SK-N-SH treated with all-trans-retinoic acid at 6 μM for 48 hours (cell line): ENCODE measurements around the gene CCT3.

Experiments
- ATAC-seq: fragments of 200-7000 bp; cut with Tn5 transposase; 3 replicates; pipeline ENCODE4 v1.9.1; 2020; ENCODE audit warnings: mild to moderate bottlenecking, moderate library complexity
- ARNTL ChIP-seq: fragments of 450-650 bp; formaldehyde crosslinking; IDR thresholded peaks from 2 replicates; pipeline ENCODE4 v1.5.0; 2020; ENCODE audit warnings: low read depth, mild to moderate bottlenecking, moderate library complexity, borderline replicate concordance
- GLIS3 ChIP-seq: fragments of 250-450 bp; sonication (Bioruptor Pico); IDR thresholded peaks from 2 replicates; pipeline ENCODE4 v1.5.0; 2020; ENCODE audit warnings: mild to moderate bottlenecking, moderate library complexity
- ISL1 ChIP-seq: fragments of 250-450 bp; sonication (Bioruptor Pico); IDR thresholded peaks from 2 replicates; pipeline ENCODE4 v2.1.2; 2022; ENCODE audit warnings: mild to moderate bottlenecking, moderate library complexity
- OSR1 ChIP-seq: fragments of 250-450 bp; sonication (Bioruptor Pico); IDR thresholded peaks from 2 replicates; pipeline ENCODE4 v1.8.0; 2022; ENCODE audit warnings: moderate library complexity, mild to moderate bottlenecking, inconsistent platforms
- PPARA ChIP-seq: fragments of 250-450 bp; sonication (Bioruptor Pico); IDR thresholded peaks from 2 replicates; pipeline ENCODE4 v1.5.0; 2020; ENCODE audit warnings: mild to moderate bottlenecking, borderline replicate concordance
- RARB ChIP-seq: fragments of 250-450 bp; sonication (Bioruptor Pico); IDR thresholded peaks from 2 replicates; pipeline ENCODE4 v1.8.0; 2021; ENCODE audit warnings: mild to moderate bottlenecking, moderate library complexity
- SNAI2 ChIP-seq: fragments of 250-450 bp; sonication (Bioruptor Pico); IDR thresholded peaks from 2 replicates; pipeline ENCODE4 v1.5.0; 2020; ENCODE audit warnings: mild to moderate bottlenecking, moderate library complexity
- TCF4 ChIP-seq: fragments of 250-450 bp; sonication (Bioruptor Pico); IDR thresholded peaks from 2 replicates; pipeline ENCODE4 v1.8.0; 2021; ENCODE audit warnings: mild to moderate bottlenecking, moderate library complexity, borderline replicate concordance
- TOX ChIP-seq: fragments of 250-450 bp; sonication (Bioruptor Pico); IDR thresholded peaks from 2 replicates; pipeline ENCODE4 v1.8.0; 2021; ENCODE audit warnings: mild to moderate bottlenecking, moderate library complexity, borderline replicate concordance
- ZC3H10 ChIP-seq: fragments of 250-450 bp; sonication (Bioruptor Pico); IDR thresholded peaks from 2 replicates; pipeline ENCODE4 v1.5.1; 2021; ENCODE audit warnings: mild to moderate bottlenecking, moderate library complexity
- ZFP3 ChIP-seq: fragments of 250-450 bp; sonication (Bioruptor Pico); IDR thresholded peaks from 2 replicates; pipeline ENCODE4 v1.5.0; 2020; ENCODE audit warnings: mild to moderate bottlenecking, moderate library complexity
- ZFP30 ChIP-seq: fragments of 450-650 bp; formaldehyde crosslinking; IDR thresholded peaks from 2 replicates; pipeline ENCODE4 v1.5.0; 2022; ENCODE audit warnings: mild to moderate bottlenecking, moderate library complexity
- ZNF565 ChIP-seq: fragments of 450-650 bp; formaldehyde crosslinking; conservative IDR thresholded peaks from 2 replicates; pipeline ENCODE4 v1.5.0; 2020; ENCODE audit warnings: low read depth, mild to moderate bottlenecking, moderate library complexity
- ZNF70 ChIP-seq: fragments of 450-650 bp; formaldehyde crosslinking; IDR thresholded peaks from 2 replicates; pipeline ENCODE4 v1.5.0; 2020; ENCODE audit warnings: mild to moderate bottlenecking, moderate library complexity
- ZNF8 ChIP-seq: fragments of 450-650 bp; formaldehyde crosslinking; IDR thresholded peaks from 2 replicates; pipeline ENCODE4 v1.5.0; 2020; ENCODE audit warnings: mild to moderate bottlenecking, moderate library complexity
- TF ChIP-seq, protein P1 (sequence below): fragments of 250-450 bp; sonication (Bioruptor Pico); IDR thresholded peaks from 2 replicates; pipeline ENCODE4 v1.8.0; 2020; ENCODE audit warnings: mild to moderate bottlenecking, moderate library complexity, borderline replicate concordance
- TF ChIP-seq, protein P2 (sequence below): fragments of 250-450 bp; sonication (Bioruptor Pico); IDR thresholded peaks from 2 replicates; pipeline ENCODE4 v1.5.1; 2020; ENCODE audit warnings: low read depth, mild to moderate bottlenecking, moderate library complexity
- TF ChIP-seq, protein P3 (sequence below): fragments of 250-450 bp; sonication (Bioruptor Pico); IDR thresholded peaks from 2 replicates; pipeline ENCODE4 v1.8.0; 2021; ENCODE audit warnings: low read depth, mild to moderate bottlenecking, moderate library complexity, borderline replicate concordance
- TF ChIP-seq, protein P4 (sequence below): fragments of 250-450 bp; sonication (Bioruptor Pico); IDR thresholded peaks from 2 replicates; pipeline ENCODE4 v1.5.0; 2020; ENCODE audit warnings: mild to moderate bottlenecking, moderate library complexity
- TF ChIP-seq, protein P5 (sequence below): fragments of 250-450 bp; sonication (Bioruptor Pico); IDR thresholded peaks from 2 replicates; pipeline ENCODE4 v1.5.1; 2021; ENCODE audit warnings: mild to moderate bottlenecking, moderate library complexity

Gene CCT3

DNA sequence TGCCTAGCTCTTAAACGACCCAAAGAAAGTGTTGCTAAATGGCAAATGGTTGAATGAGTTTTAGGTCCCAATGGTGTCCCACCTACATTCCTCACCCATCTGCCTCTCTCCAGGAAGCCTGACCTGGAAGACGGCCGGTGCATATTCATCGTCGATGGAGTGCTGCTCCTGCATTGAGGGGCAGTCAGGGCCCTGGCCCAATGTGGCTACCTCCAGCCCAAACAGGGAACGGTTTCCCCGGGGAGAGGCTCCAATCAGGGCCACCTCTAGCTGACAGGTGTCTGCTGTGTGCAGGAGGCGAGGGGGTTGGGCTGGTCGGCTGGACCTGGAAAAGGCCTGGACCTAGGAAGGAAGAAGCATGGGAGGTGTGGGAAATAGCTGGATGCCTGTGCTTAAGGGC, 44.2 kb downstream of the CCT3 start:
- TF ChIP-seq, protein P1, sequence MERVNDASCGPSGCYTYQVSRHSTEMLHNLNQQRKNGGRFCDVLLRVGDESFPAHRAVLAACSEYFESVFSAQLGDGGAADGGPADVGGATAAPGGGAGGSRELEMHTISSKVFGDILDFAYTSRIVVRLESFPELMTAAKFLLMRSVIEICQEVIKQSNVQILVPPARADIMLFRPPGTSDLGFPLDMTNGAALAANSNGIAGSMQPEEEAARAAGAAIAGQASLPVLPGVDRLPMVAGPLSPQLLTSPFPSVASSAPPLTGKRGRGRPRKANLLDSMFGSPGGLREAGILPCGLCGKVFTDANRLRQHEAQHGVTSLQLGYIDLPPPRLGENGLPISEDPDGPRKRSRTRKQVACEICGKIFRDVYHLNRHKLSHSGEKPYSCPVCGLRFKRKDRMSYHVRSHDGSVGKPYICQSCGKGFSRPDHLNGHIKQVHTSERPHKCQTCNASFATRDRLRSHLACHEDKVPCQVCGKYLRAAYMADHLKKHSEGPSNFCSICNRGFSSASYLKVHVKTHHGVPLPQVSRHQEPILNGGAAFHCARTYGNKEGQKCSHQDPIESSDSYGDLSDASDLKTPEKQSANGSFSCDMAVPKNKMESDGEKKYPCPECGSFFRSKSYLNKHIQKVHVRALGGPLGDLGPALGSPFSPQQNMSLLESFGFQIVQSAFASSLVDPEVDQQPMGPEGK (CRISPR knock-in tag): no peak
- TF ChIP-seq, protein P2, sequence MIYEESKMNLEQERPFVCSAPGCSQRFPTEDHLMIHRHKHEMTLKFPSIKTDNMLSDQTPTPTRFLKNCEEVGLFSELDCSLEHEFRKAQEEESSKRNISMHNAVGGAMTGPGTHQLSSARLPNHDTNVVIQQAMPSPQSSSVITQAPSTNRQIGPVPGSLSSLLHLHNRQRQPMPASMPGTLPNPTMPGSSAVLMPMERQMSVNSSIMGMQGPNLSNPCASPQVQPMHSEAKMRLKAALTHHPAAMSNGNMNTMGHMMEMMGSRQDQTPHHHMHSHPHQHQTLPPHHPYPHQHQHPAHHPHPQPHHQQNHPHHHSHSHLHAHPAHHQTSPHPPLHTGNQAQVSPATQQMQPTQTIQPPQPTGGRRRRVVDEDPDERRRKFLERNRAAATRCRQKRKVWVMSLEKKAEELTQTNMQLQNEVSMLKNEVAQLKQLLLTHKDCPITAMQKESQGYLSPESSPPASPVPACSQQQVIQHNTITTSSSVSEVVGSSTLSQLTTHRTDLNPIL (CRISPR knock-in tag): no peak
- TF ChIP-seq ZNF70 (CRISPR knock-in tag) (no peak), GLIS3 (CRISPR knock-in tag) (no peak), RARB (CRISPR knock-in tag) (no peak), ISL1 (no peak)
- TF ChIP-seq, protein P3, sequence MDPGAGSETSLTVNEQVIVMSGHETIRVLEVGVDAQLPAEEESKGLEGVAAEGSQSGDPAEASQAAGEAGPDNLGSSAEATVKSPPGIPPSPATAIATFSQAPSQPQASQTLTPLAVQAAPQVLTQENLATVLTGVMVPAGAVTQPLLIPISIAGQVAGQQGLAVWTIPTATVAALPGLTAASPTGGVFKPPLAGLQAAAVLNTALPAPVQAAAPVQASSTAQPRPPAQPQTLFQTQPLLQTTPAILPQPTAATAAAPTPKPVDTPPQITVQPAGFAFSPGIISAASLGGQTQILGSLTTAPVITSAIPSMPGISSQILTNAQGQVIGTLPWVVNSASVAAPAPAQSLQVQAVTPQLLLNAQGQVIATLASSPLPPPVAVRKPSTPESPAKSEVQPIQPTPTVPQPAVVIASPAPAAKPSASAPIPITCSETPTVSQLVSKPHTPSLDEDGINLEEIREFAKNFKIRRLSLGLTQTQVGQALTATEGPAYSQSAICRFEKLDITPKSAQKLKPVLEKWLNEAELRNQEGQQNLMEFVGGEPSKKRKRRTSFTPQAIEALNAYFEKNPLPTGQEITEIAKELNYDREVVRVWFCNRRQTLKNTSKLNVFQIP (CRISPR knock-in tag): no peak
- ATAC-seq: no peak

DNA sequence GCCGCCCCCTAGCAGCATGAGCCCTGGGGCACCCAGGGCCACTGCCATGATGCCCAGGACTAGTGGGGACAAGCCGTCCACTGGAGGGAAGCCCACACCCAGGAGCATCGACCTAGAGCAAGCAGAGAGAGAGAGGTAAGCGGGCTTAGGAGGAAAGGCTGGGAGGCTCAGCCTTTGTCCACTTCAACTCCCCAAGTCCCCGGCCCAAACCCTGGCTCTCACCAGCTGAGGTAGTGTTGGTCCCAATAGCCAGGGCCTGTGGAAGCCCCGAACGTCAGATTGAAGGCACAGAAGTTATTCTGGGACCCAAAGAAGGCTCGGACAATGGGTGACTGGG, 45.0 kb downstream of the CCT3 start:
- no peak for ATAC-seq
- TF ChIP-seq, protein P4, sequence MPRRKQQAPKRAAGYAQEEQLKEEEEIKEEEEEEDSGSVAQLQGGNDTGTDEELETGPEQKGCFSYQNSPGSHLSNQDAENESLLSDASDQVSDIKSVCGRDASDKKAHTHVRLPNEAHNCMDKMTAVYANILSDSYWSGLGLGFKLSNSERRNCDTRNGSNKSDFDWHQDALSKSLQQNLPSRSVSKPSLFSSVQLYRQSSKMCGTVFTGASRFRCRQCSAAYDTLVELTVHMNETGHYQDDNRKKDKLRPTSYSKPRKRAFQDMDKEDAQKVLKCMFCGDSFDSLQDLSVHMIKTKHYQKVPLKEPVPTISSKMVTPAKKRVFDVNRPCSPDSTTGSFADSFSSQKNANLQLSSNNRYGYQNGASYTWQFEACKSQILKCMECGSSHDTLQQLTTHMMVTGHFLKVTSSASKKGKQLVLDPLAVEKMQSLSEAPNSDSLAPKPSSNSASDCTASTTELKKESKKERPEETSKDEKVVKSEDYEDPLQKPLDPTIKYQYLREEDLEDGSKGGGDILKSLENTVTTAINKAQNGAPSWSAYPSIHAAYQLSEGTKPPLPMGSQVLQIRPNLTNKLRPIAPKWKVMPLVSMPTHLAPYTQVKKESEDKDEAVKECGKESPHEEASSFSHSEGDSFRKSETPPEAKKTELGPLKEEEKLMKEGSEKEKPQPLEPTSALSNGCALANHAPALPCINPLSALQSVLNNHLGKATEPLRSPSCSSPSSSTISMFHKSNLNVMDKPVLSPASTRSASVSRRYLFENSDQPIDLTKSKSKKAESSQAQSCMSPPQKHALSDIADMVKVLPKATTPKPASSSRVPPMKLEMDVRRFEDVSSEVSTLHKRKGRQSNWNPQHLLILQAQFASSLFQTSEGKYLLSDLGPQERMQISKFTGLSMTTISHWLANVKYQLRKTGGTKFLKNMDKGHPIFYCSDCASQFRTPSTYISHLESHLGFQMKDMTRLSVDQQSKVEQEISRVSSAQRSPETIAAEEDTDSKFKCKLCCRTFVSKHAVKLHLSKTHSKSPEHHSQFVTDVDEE (CRISPR knock-in tag): no peak
- TF ChIP-seq SNAI2: no peak
- TF ChIP-seq GLIS3 (CRISPR knock-in tag): no peak
- no peak for TF ChIP-seq TCF4 (CRISPR knock-in tag)
- no peak for TF ChIP-seq OSR1
- no peak for TF ChIP-seq ARNTL (CRISPR knock-in tag)
- TF ChIP-seq, protein P1 (CRISPR knock-in tag): no peak
- TF ChIP-seq ISL1: no peak
- TF ChIP-seq PPARA (CRISPR knock-in tag): no peak
- TF ChIP-seq ZFP30: no peak
- TF ChIP-seq, protein P5, sequence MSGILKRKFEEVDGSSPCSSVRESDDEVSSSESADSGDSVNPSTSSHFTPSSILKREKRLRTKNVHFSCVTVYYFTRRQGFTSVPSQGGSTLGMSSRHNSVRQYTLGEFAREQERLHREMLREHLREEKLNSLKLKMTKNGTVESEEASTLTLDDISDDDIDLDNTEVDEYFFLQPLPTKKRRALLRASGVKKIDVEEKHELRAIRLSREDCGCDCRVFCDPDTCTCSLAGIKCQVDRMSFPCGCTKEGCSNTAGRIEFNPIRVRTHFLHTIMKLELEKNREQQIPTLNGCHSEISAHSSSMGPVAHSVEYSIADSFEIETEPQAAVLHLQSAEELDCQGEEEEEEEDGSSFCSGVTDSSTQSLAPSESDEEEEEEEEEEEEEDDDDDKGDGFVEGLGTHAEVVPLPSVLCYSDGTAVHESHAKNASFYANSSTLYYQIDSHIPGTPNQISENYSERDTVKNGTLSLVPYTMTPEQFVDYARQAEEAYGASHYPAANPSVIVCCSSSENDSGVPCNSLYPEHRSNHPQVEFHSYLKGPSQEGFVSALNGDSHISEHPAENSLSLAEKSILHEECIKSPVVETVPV (CRISPR knock-in tag): no peak
- no peak for TF ChIP-seq ZNF565 (CRISPR knock-in tag)
- TF ChIP-seq ZNF8: no peak
- no peak for TF ChIP-seq ZNF70 (CRISPR knock-in tag)
- TF ChIP-seq RARB (CRISPR knock-in tag): no peak

DNA sequence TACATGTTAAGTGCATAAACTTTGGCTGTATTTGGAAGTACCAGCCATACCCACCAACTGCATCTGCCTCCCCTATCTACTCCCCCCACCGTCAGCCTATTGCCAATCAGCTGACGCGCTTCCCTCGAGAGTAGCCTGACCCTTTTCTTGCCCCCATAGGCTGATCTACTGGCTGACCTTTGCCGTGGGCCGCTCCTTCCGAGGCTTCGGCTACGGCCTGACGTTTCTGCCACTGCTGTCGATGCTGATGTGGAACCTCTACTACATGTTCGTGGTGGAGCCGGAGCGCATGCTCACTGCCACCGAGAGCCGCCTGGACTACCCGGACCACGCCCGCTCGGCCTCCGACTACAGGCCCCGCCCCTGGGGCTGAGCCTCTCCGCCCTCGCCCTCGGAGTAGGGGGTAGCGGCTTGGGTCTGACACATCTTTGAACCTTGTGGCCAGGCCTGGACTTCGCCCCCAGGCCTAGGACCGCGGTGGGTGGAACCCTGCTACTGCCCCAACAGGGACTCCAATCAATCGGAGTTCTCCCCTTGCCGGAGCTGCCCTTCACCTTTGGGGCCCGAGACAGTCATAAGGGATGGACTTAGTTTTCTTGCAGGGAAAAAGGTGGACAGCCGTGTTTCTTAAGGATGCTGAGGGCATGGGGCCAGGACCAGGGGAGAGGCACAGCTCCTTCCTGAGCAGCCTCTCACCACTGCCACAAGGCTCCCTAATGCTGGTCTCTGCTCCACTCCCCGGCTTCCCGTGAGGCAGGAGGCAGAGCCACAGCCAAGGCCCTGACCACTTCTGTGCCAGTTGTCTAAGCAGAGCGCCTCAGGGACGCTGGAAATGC, 46.6 kb downstream of the CCT3 start:
- peak; percentile 93 for ATAC-seq
- TF ChIP-seq SNAI2 (no peak), ZC3H10 (CRISPR knock-in tag) (no peak), TOX (CRISPR knock-in tag) (no peak), GLIS3 (CRISPR knock-in tag) (no peak), TCF4 (CRISPR knock-in tag) (no peak), ZNF8 (no peak), OSR1 (no peak), ZFP3 (no peak)
- TF ChIP-seq, protein P5 (CRISPR knock-in tag): no peak
- TF ChIP-seq, protein P2 (CRISPR knock-in tag): no peak
- TF ChIP-seq, protein P3 (CRISPR knock-in tag): no peak
